Measurements from ENCODE around the gene LRRC47.

GRCh38 chr1:3779912-3780416, 16.3 kb downstream of the LRRC47 start:
- TF ChIP-seq ZNF782 (CRISPR knock-in tag; IDR thresholded peaks at IDR 0.05; ENCODE audit: borderline replicate concordance) (no peak), ZNF354B (CRISPR knock-in tag; IDR thresholded peaks at IDR 0.05) (no peak), FOXM1 (CRISPR knock-in tag; IDR thresholded peaks at IDR 0.05) (no peak), ZNF670 (CRISPR knock-in tag; IDR thresholded peaks at IDR 0.05; ENCODE audit: borderline replicate concordance) (no peak), HDAC6 (IDR thresholded peaks at IDR 0.05; ENCODE audit: low read depth, low read length) (no peak), KLF16 (CRISPR knock-in tag; IDR thresholded peaks at IDR 0.05) (no peak)
